HepG2 (cell line): Measurements from ENCODE around the gene MMP27. TPM values are rescaled to one million over a fixed set of nuclear protein-coding genes. Genes with fewer than 3 reads are reported as not detected.
A peak's percentile ranks its signal among the peaks of the same experiment; 100 is the strongest.
"Not testable (repeated sequence)": the region's sequence is repeated elsewhere in the genome, so short reads cannot be mapped to it uniquely, and the experiment has no call there.

Experiments
- ATAC-seq: fragments of 200-7000 bp; cut with Tn5 transposase; 3 replicates; pipeline ENCODE4 v1.9.1; 2020; ENCODE audit warnings: mild to moderate bottlenecking, moderate library complexity
- BruUV-seq: library from RNA; stranded (reverse); fragments of 400-500 nt; replicated peaks from 2 replicates; lab custom pipeline; 2021; lab: Mats Ljungman, UMichigan
- CTCF ChIA-PET: fragments of 300-600 bp; formaldehyde crosslinking; extraction: SDS; loops from one replicate; lab custom pipeline; 2021; ENCODE audit warnings: low total read pairs, inconsistent platforms, low intra/inter-chr PET ratio; lab: Yijun Ruan, JAX
- POLR2A ChIA-PET: fragments of 350-600 bp; sonication (Branson Sonifier 250); formaldehyde crosslinking; loops from one replicate; lab custom pipeline; 2020; ENCODE audit warnings: antibody characterized with exemption, inconsistent platforms; lab: Yijun Ruan, JAX
- DNase-seq: peaks from one replicate; pipeline ENCODE4 v3.0.0-alpha.2; 2015; ENCODE audit warnings: low spot score
- FAIRE-seq: peaks from 3 replicates; lab custom pipeline; 2011; peaks lifted over from hg19 to GRCh38; lab: Jason Lieb, UNC
- H2AFZ ChIP-seq: one replicate; pipeline ENCODE4 v1.6.1; 2011; ENCODE audit warnings: low read length, inconsistent platforms
- H3K27ac ChIP-seq: fragments of 300-600 bp; 3 replicates; pipeline ENCODE4 v1.8.0; 2011; ENCODE audit warnings: mixed run types, mild to moderate bottlenecking, mixed read lengths, low read length, inconsistent platforms; ENCODE audit not compliant: insufficient read depth; ENCODE audit errors: extremely low read length
- H3K27me3 ChIP-seq, 2 experiments: fragments of 200-600 bp in 1 of 2; 2 replicates in 1 of 2; 3 replicates in 1 of 2; pipeline versions ENCODE4 v1.6.0 to v1.8.0; 2011; ENCODE audit warnings: low read length in 2 of 2, mild to moderate bottlenecking in 2 of 2, moderate library complexity in 2 of 2, inconsistent platforms in 1 of 2; ENCODE audit not compliant: insufficient read depth in 2 of 2, control insufficient read depth in 1 of 2
- H3K36me3 ChIP-seq, 2 experiments: fragments of 200-600 bp in 1 of 2; replicated peaks in 1 of 2; 2 replicates in 1 of 2; 3 replicates in 1 of 2; pipeline versions ENCODE4 v1.5.1 to v1.8.0; 2011; ENCODE audit warnings: low read length in 2 of 2, inconsistent platforms in 1 of 2; ENCODE audit not compliant: insufficient read depth in 2 of 2, control insufficient read depth in 1 of 2
- H3K4me1 ChIP-seq: 2 replicates; pipeline ENCODE4 v1.5.1; 2012; ENCODE audit warnings: low read length, inconsistent platforms; ENCODE audit not compliant: insufficient read depth
- H3K4me2 ChIP-seq: 2 replicates; pipeline ENCODE4 v1.6.0; 2011; ENCODE audit warnings: low read depth, low read length, inconsistent platforms
- H3K4me3 ChIP-seq, 3 experiments: fragments of 200-600 bp in 1 of 3; sonication (generic), shearing (Covaris generic) in 1 of 3; replicated peaks in 1 of 3; 2 replicates each; pipeline ENCODE4 v1.5.1; 2011 to 2016; ENCODE audit warnings: low read length in 3 of 3, inconsistent platforms in 2 of 3, low read depth in 2 of 3, mild to moderate bottlenecking in 2 of 3, control low read depth in 1 of 3, mixed read lengths in 1 of 3; ENCODE audit not compliant: insufficient read depth in 1 of 3
- H3K79me2 ChIP-seq: one replicate; pipeline ENCODE4 v1.6.1; 2011; ENCODE audit warnings: low read length, inconsistent platforms; ENCODE audit not compliant: insufficient read depth
- H3K9ac ChIP-seq: 2 replicates; pipeline ENCODE4 v1.6.0; 2011; ENCODE audit warnings: mild to moderate bottlenecking, low read depth, low read length, inconsistent platforms; ENCODE audit not compliant: insufficient read depth
- H3K9me3 ChIP-seq: 2 replicates; pipeline ENCODE4 v1.5.1; 2012; ENCODE audit warnings: mild to moderate bottlenecking, low read length
- H4K20me1 ChIP-seq: 2 replicates; pipeline ENCODE4 v1.6.0; 2011; ENCODE audit warnings: inconsistent platforms, mild to moderate bottlenecking, low read length, moderate library complexity; ENCODE audit not compliant: insufficient read depth
- CEBPB ChIP-seq: IDR thresholded peaks from 2 replicates; pipeline ENCODE4 v1.6.1; 2011; ENCODE audit warnings: low read depth, low read length, improper control_type of control experiment, borderline replicate concordance
- KLF15 ChIP-seq: sonication (generic); formaldehyde crosslinking; IDR thresholded peaks from 2 replicates; pipeline ENCODE4 v1.8.1; 2023; ENCODE audit warnings: borderline replicate concordance, mild to moderate bottlenecking, inconsistent platforms, missing genetic modification reagents, mixed read lengths
- MEIS2 ChIP-seq: sonication (generic); formaldehyde crosslinking; IDR thresholded peaks from 2 replicates; pipeline ENCODE4 v1.9.0; 2021; ENCODE audit warnings: mild to moderate bottlenecking, missing genetic modification reagents
- YEATS4 ChIP-seq: sonication (generic); formaldehyde crosslinking; IDR thresholded peaks from 2 replicates; pipeline ENCODE4 v1.4.0; 2020; ENCODE audit warnings: missing genetic modification reagents, borderline replicate concordance
- ZFY ChIP-seq: sonication (generic); formaldehyde crosslinking; IDR thresholded peaks from 2 replicates; pipeline ENCODE4 v1.4.0; 2020; ENCODE audit warnings: missing genetic modification reagents
- ZIK1 ChIP-seq: sonication (generic); formaldehyde crosslinking; IDR thresholded peaks from 2 replicates; pipeline ENCODE4 v1.5.0; 2020; ENCODE audit warnings: mild to moderate bottlenecking, low read depth, missing genetic modification reagents, borderline replicate concordance
- ZNF3 ChIP-seq: IDR thresholded peaks from 2 replicates; pipeline ENCODE4 v1.7.0; 2017; ENCODE audit warnings: inconsistent platforms
- ZNF589 ChIP-seq: sonication (generic); formaldehyde crosslinking; conservative IDR thresholded peaks from 2 replicates; pipeline ENCODE4 v1.8.0; 2022; ENCODE audit warnings: mild to moderate bottlenecking, moderate library complexity, missing genetic modification reagents
- ZNF777 ChIP-seq: sonication (generic); formaldehyde crosslinking; IDR thresholded peaks from 2 replicates; pipeline ENCODE4 v1.4.0; 2020; ENCODE audit warnings: missing genetic modification reagents
- WGBS: methylation state at CpG from one replicate; pipeline ENCODE4 v1.1.6; 2017; ENCODE audit warnings: low lambda C conversion rate; 5-methylcytosine and 5-hydroxymethylcytosine counted together
- in situ Hi-C: cut with HindIII; loops from 2 replicates; pipeline ENCODE4 v1.10.0; 2017; ENCODE audit warnings: low pct_unique_long_range_greater_than_20kb; ENCODE audit not compliant: extremely low pct_ligation_motif_present
- intact Hi-C: fragments of 100-400 bp; cut with micrococcal nuclease; formaldehyde crosslinking; loops from one replicate; pipeline ENCODE4 v1.10.0; 2022; ENCODE audit not compliant: unreplicated experiment
- polyA plus RNA-seq, 8 experiments: library from polyadenylated mRNA; depleted of rRNA in 3 of 8; stranded (reverse) in 7 of 8; unstranded in 1 of 8; fragments of >200 nt; fragmentation: Illumina TruSeq in 4 of 8; extraction: Trizol in 4 of 8; gene quantifications; 2 replicates each; pipeline versions ENCODE4 v1.2.1 to v1.2.3, GENCODE V29; 2011 to 2016; ENCODE audit warnings: low read depth in 4 of 8, missing spikeins in 1 of 8, mixed read lengths in 1 of 8; ENCODE audit not compliant: insufficient read depth in 1 of 8
- total RNA-seq, 5 experiments: library from RNA; depleted of rRNA; stranded (reverse); fragments of >200 nt; fragmentation: Illumina TruSeq; extraction: Trizol; gene quantifications; 2 replicates each; pipeline ENCODE4 v1.2.3, GENCODE V29; 2016; ENCODE audit warnings: low read depth in 1 of 5
- TF ChIP-seq, protein P1 (sequence below): sonication (generic); formaldehyde crosslinking; IDR thresholded peaks from 2 replicates; pipeline ENCODE4 v1.5.1; 2020; ENCODE audit warnings: missing genetic modification reagents, mild to moderate bottlenecking, borderline replicate concordance
- TF ChIP-seq, protein P2 (sequence below): sonication (generic); formaldehyde crosslinking; IDR thresholded peaks from 2 replicates; pipeline ENCODE4 v1.9.0; 2021; ENCODE audit warnings: missing genetic modification reagents, mild to moderate bottlenecking, borderline replicate concordance
- TF ChIP-seq, protein P3 (sequence below): sonication (generic); formaldehyde crosslinking; IDR thresholded peaks from 2 replicates; pipeline ENCODE4 v1.4.0; 2020; ENCODE audit warnings: mild to moderate bottlenecking, missing genetic modification reagents

Gene MMP27
- total and polyA plus RNA-seq, 2 of the 13 experiments (the other 11 are each of a cell fraction or from before 2014, with no cell fraction given), result not detected

DNA sequence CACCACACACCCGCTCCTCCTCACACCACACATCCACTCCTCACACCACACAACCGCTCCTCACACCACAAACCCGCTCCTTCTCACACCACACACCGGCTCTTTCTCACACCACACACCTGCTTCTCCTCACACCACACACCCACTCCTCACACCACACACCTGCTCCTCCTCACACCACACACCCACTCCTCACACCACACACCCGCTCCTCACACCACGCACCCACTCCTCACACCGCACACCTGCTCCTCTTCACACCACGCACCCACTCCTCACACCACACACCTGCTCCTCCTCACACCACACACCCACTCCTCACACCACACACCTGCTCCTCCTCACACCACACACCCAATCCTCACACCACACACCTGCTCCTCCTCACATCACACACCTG, 25.4 kb upstream of the MMP27 start:
- H3K36me3 ChIP-seq, H3K9ac ChIP-seq, H3K4me1 ChIP-seq, ATAC-seq, H3K4me3 ChIP-seq, H3K9me3 ChIP-seq, H3K4me2 ChIP-seq, H3K27ac ChIP-seq, H4K20me1 ChIP-seq, POLR2A ChIA-PET, CTCF ChIA-PET, DNase-seq, H3K27me3 ChIP-seq, BruUV-seq, H3K79me2 ChIP-seq, H2AFZ ChIP-seq: not testable (repeated sequence)
- in situ Hi-C loops (loop anchor here (25.0 kb wide), 1 partner anchor 206 kb away; no protein-coding TSS in a partner anchor), intact Hi-C loops (loop anchor here (10.0 kb wide), 1 partner anchor 324 kb away; no protein-coding TSS in a partner anchor)
- peak; percentile 32 for FAIRE-seq
- WGBS, result 19% methylated on average over 8 of the region's 8 CpGs

DNA sequence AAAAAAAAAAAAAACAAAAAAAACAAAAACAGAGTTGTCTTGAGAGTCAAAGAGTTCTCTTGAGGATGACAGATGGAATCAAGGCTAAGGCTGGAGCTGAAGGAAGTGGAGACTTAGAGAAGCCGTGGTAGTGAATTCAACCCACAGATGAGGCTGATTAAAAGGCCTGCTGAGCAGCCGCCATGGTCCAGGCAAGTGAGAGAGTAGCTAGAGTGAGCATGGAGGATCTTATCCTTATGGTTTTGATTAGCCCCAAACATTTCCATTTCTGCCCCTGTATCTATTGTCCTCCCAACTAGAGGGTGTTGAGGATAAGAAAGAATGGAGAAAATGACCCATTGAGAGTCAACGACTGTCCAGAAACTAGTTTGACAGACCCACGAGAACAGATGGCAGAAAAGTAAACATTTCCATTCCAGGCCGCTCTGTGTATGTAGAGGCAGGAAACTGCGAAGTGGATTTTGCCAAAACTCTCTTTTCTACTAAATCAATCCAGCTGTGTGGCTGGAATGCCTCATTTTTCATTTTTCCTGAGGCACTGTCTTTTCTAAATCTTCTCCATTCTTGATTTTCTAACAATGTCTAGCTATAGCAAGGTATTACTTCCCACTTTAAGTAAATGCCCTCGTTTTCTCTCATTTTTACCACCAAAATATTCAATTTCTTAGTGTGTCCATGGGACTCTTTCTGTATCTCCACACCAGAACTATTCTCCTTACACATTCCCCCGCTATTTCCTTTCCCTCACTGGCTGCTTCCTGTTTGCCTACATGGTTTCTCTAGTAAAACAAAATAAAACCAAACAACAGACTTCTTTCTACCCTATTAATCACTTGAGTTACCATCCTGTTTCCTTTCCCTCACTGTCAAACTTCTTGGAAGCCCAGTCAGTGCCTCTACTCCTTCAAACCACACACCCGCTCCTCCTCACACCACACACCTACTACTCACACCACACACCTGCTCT, 24.6 kb upstream of the MMP27 start:
- Histone ChIP-seq H4K20me1 (no peaks in the 10 kb centered on the region), H3K4me2 (no peak overlapping the region), H3K9ac (no peak overlapping the region), H2AFZ (no peak overlapping the region), H3K4me1 (no peaks in the 10 kb centered on the region), H3K36me3 (no peaks in the 10 kb centered on the region), H3K4me3 (no peak overlapping the region), H3K9me3 (no peaks in the 10 kb centered on the region), H3K79me2 (no peaks in the 10 kb centered on the region), H3K27ac (no peak overlapping the region), H3K27me3 (no peaks in the 10 kb centered on the region)
- CTCF ChIA-PET, result no interaction called here
- POLR2A ChIA-PET, result no interaction called here
- 35% methylated on average over 9 of the region's 9 CpGs for WGBS
- intact Hi-C loops (loop anchor here (10.0 kb wide), 1 partner anchor 325 kb away; no protein-coding TSS in a partner anchor), in situ Hi-C loops (loop anchor here (25.0 kb wide), 1 partner anchor 207 kb away; no protein-coding TSS in a partner anchor)
- no TSS peak for BruUV-seq
- FAIRE-seq, result no peak
- no peak for DNase-seq
- no peak for ATAC-seq
- TF ChIP-seq CEBPB (no peak), KLF15 (CRISPR knock-in tag) (no peak), ZIK1 (CRISPR knock-in tag) (no peak), ZNF3 (CRISPR knock-in tag) (no peak), ZNF589 (CRISPR knock-in tag) (no peak), ZFY (no peak), ZNF777 (CRISPR knock-in tag) (no peak), MEIS2 (CRISPR knock-in tag) (no peak), YEATS4 (no peak)
- TF ChIP-seq, protein P1, sequence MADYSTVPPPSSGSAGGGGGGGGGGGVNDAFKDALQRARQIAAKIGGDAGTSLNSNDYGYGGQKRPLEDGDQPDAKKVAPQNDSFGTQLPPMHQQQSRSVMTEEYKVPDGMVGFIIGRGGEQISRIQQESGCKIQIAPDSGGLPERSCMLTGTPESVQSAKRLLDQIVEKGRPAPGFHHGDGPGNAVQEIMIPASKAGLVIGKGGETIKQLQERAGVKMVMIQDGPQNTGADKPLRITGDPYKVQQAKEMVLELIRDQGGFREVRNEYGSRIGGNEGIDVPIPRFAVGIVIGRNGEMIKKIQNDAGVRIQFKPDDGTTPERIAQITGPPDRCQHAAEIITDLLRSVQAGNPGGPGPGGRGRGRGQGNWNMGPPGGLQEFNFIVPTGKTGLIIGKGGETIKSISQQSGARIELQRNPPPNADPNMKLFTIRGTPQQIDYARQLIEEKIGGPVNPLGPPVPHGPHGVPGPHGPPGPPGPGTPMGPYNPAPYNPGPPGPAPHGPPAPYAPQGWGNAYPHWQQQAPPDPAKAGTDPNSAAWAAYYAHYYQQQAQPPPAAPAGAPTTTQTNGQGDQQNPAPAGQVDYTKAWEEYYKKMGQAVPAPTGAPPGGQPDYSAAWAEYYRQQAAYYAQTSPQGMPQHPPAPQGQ (CRISPR knock-in tag), result no peak
- TF ChIP-seq, protein P2, sequence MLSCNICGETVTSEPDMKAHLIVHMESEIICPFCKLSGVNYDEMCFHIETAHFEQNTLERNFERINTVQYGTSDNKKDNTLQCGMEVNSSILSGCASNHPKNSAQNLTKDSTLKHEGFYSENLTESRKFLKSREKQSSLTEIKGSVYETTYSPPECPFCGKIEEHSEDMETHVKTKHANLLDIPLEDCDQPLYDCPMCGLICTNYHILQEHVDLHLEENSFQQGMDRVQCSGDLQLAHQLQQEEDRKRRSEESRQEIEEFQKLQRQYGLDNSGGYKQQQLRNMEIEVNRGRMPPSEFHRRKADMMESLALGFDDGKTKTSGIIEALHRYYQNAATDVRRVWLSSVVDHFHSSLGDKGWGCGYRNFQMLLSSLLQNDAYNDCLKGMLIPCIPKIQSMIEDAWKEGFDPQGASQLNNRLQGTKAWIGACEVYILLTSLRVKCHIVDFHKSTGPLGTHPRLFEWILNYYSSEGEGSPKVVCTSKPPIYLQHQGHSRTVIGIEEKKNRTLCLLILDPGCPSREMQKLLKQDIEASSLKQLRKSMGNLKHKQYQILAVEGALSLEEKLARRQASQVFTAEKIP, result no peak
- TF ChIP-seq, protein P3, sequence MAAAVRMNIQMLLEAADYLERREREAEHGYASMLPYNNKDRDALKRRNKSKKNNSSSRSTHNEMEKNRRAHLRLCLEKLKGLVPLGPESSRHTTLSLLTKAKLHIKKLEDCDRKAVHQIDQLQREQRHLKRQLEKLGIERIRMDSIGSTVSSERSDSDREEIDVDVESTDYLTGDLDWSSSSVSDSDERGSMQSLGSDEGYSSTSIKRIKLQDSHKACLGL (CRISPR knock-in tag), result no peak
